Glutamatergic neuron (in vitro differentiated cells): ENCODE data around the gene SUCLG2. TPM values are rescaled to one million over a fixed set of nuclear protein-coding genes. Genes with fewer than 3 reads are reported as not detected.

Experiments used
- DNase-seq: peaks from one replicate; pipeline ENCODE4 v3.0.0; 2022
- H3K27ac Mint-ChIP-seq: one replicate; pipeline ENCODE4 v1.8.0; 2020; ENCODE audit warnings: mild to moderate bottlenecking, mixed read lengths, inconsistent platforms; ENCODE audit not compliant: unreplicated experiment
- H3K27me3 Mint-ChIP-seq: one replicate; pipeline ENCODE4 v1.8.0; 2020; ENCODE audit warnings: mild to moderate bottlenecking, moderate library complexity, mixed read lengths, inconsistent platforms; ENCODE audit not compliant: unreplicated experiment
- H3K36me3 Mint-ChIP-seq: one replicate; pipeline ENCODE4 v1.8.0; 2020; ENCODE audit warnings: mild to moderate bottlenecking, mixed read lengths, inconsistent platforms; ENCODE audit not compliant: unreplicated experiment
- H3K4me1 Mint-ChIP-seq: one replicate; pipeline ENCODE4 v1.8.0; 2020; ENCODE audit warnings: mild to moderate bottlenecking, low read depth, mixed read lengths, inconsistent platforms; ENCODE audit not compliant: unreplicated experiment
- H3K4me3 Mint-ChIP-seq: one replicate; pipeline ENCODE4 v1.8.0; 2020; ENCODE audit warnings: mild to moderate bottlenecking, mixed read lengths, inconsistent platforms; ENCODE audit not compliant: unreplicated experiment
- H3K9me3 Mint-ChIP-seq: one replicate; pipeline ENCODE4 v1.8.0; 2020; ENCODE audit warnings: mild to moderate bottlenecking, moderate library complexity, mixed read lengths, inconsistent platforms; ENCODE audit not compliant: unreplicated experiment
- total RNA-seq: library from RNA; stranded (reverse); fragmentation: NEBNext Ultra II Directional; extraction: Animal tissue kit (Norgen Biotek cat#: 25700); gene quantifications from one replicate; pipeline ENCODE4 v1.2.1, GENCODE V29; 2021; ENCODE audit not compliant: unreplicated experiment
- TF ChIP-seq, protein P1 (sequence below): fragments of 200-600 bp; sonication (generic); IDR thresholded peaks from one replicate; pipeline ENCODE4 v1.5.0; 2021; ENCODE audit not compliant: partially characterized antibody, unreplicated experiment

SUCLG2 gene
- total RNA-seq, 1 donor from 2014 or later, result 4.3 TPM

DNA sequence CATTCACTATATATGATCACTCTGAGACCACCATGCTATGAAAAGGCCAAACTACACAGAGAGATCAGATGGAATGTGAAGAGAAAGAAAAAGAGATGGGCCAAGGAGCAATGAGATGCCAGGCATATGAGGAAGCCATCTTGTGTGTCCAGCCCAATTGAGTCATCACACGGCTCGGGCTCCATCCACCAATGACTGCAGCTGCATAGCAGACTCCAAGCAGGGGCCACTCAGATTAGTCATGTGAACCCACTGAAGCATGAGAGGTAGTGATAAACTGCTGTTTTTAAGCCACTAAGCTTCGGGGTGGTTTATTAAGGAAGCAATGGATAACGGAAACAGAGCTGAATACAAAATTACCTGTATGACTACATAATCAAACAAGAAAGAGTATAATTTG, 185.9 kb downstream of the SUCLG2 start:
- H3K36me3 Mint-ChIP-seq, result no peaks in the 10 kb centered on the region
- no peak overlapping the region for H3K27ac Mint-ChIP-seq
- H3K9me3 Mint-ChIP-seq, result no peaks in the 10 kb centered on the region
- no peak for DNase-seq
- no peaks in the 10 kb centered on the region for H3K27me3 Mint-ChIP-seq
- H3K4me3 Mint-ChIP-seq, result no peak overlapping the region
- TF ChIP-seq, protein P1, sequence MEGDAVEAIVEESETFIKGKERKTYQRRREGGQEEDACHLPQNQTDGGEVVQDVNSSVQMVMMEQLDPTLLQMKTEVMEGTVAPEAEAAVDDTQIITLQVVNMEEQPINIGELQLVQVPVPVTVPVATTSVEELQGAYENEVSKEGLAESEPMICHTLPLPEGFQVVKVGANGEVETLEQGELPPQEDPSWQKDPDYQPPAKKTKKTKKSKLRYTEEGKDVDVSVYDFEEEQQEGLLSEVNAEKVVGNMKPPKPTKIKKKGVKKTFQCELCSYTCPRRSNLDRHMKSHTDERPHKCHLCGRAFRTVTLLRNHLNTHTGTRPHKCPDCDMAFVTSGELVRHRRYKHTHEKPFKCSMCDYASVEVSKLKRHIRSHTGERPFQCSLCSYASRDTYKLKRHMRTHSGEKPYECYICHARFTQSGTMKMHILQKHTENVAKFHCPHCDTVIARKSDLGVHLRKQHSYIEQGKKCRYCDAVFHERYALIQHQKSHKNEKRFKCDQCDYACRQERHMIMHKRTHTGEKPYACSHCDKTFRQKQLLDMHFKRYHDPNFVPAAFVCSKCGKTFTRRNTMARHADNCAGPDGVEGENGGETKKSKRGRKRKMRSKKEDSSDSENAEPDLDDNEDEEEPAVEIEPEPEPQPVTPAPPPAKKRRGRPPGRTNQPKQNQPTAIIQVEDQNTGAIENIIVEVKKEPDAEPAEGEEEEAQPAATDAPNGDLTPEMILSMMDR, result no peak
- H3K4me1 Mint-ChIP-seq, result peaks cover 4% of the 10 kb centered on the region

GRCh38 chr3:67463656-67464055, 190.8 kb downstream of the SUCLG2 start:
- Mint-ChIP-seq H3K36me3 (no peaks in the 10 kb centered on the region), H3K27ac (no peak overlapping the region)

DNA sequence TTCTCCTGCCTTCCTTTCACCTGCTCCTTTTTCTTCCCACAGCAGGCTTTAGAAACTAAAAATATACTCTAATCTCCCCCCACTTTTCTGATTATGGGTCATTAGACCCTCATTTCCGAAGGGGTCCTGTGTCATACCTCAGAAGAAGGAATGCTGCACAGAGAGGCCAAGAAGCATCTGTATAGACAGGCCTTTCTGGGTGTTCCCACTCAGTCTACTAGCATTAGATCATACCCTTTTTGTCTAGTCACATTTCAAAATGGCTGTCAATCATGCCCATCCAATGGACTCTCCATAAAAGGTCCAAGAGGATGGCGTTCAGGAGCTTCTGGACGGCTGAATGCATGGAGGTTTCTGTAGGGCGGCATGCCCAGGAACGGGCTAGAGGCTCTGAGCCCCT, 192.2 kb downstream of the SUCLG2 start:
- H3K36me3 Mint-ChIP-seq, result no peaks in the 10 kb centered on the region
- H3K27ac Mint-ChIP-seq, result peak overlapping the region; percentile 71
- H3K27me3 Mint-ChIP-seq, result peaks cover 2% of the 10 kb centered on the region
- DNase-seq, result no peak
- peaks cover 12% of the 10 kb centered on the region for H3K4me1 Mint-ChIP-seq
- peaks cover 2% of the 10 kb centered on the region for H3K9me3 Mint-ChIP-seq
- TF ChIP-seq, protein P1, result no peak
- H3K4me3 Mint-ChIP-seq, result no peak overlapping the region

More at GRCh38 chr3:67463656-67464055, 190.8 kb downstream of the SUCLG2 start:
- TF ChIP-seq, protein P1, result no peak
- Mint-ChIP-seq H3K4me3 (no peak overlapping the region), H3K4me1 (peaks cover 10% of the 10 kb centered on the region), H3K27me3 (peaks cover 2% of the 10 kb centered on the region), H3K9me3 (peaks cover 2% of the 10 kb centered on the region)
- no peak for DNase-seq

- peak; percentile 18 for DNase-seq
- Mint-ChIP-seq H3K36me3 (no peaks in the 10 kb centered on the region), H3K27ac (peak overlapping the region; percentile 75), H3K4me1 (peaks cover 12% of the 10 kb centered on the region), H3K4me3 (no peak overlapping the region), H3K27me3 (peaks cover 2% of the 10 kb centered on the region), H3K9me3 (peaks cover 2% of the 10 kb centered on the region)
- TF ChIP-seq, protein P1, result no peak
Observed at GRCh38 chr3:67461667-67462142, 192.7 kb downstream of the SUCLG2 start.

DNA sequence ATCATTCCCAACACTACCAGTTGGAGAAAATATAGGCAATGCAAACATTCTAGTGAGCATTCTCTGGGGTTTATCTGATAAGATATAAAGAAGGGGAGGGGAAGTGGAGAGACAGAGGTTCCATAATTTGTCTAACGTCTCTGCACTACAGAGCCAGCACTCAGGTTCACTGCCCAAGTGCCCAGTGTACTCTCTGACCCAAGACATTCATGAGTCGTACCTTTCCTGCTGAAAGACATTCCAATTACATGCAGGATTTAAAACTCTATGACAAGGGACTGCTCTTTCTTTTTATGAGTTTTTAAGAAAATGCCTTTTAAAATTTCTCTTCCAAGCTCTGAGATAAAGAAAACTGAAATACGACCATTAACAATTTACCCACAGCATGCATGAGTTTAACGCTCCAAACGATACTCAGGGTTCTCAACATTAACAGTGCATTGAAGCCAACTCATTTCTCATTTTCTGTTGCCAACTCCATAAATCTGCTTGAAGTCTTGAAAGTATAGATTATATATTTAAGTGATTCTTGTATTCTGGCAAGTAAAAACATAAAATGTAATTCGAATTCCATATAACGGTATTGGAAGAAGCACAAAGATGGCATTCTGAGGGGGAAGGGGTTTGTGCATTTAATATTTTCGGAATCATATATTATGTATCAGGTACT, 193.4 kb downstream of the SUCLG2 start:
- TF ChIP-seq, protein P1, result no peak

More for the DNA sequence above, 193.4 kb downstream of the SUCLG2 start:
- Mint-ChIP-seq H3K4me3 (no peak overlapping the region), H3K9me3 (peaks cover 2% of the 10 kb centered on the region), H3K36me3 (no peaks in the 10 kb centered on the region), H3K27ac (no peak overlapping the region), H3K4me1 (peaks cover 12% of the 10 kb centered on the region), H3K27me3 (peaks cover 2% of the 10 kb centered on the region)
- no peak for DNase-seq
